HCT116 (cell line): Measurements from ENCODE around the gene PSMA7. TPM values are rescaled to one million over a fixed set of nuclear protein-coding genes. Genes with fewer than 3 reads are reported as not detected.

Experiments
- ATAC-seq: fragments of 200-7000 bp; cut with Tn5 transposase; 2 replicates; pipeline ENCODE4 v1.9.1; 2020; ENCODE audit warnings: mild to moderate bottlenecking, moderate library complexity
- BruUV-seq: library from RNA; stranded (reverse); fragments of 400-500 nt; replicated peaks from 2 replicates; lab custom pipeline; 2021; lab: Mats Ljungman, UMichigan
- CTCF ChIA-PET: fragments of 300-600 bp; sonication (Branson Sonifier 250); formaldehyde crosslinking; loops from one replicate; lab custom pipeline; 2021; ENCODE audit warnings: antibody characterized with exemption; lab: Charles Lee
- POLR2A ChIA-PET: fragments of 300-600, 350-600 bp; sonication (Branson Sonifier 250); formaldehyde crosslinking; loops from one replicate; lab custom pipeline; 2021; ENCODE audit warnings: antibody characterized with exemption; lab: Charles Lee
- RAD21 ChIA-PET, 2 experiments: fragments of 300-600 bp; sonication (Branson Sonifier 250); formaldehyde crosslinking; loops; one replicate each; lab custom pipeline; 2023; ENCODE audit warnings: low total read pairs in 2 of 2; ENCODE audit not compliant: uncharacterized antibody in 2 of 2, unreplicated experiment in 2 of 2, low non-redundant PET in 1 of 2; lab: Charles Lee
- DNase-seq: peaks from one replicate; pipeline ENCODE4 v3.0.0-alpha.2; 2010; ENCODE audit warnings: low read depth, low spot score
- H2AFZ ChIP-seq: fragments of 200-600 bp; shearing (Covaris generic), sonication (generic); 2 replicates; pipeline ENCODE4 v1.6.1; 2017; ENCODE audit warnings: low read depth, mixed run types, mixed read lengths, antibody characterized with exemption, low read length; ENCODE audit not compliant: poor library complexity, severe bottlenecking
- H3K27ac ChIP-seq: 2 replicates; pipeline ENCODE4 v1.5.1; 2012; ENCODE audit warnings: low read depth, low read length
- H3K27me3 ChIP-seq: fragments of 200-600 bp; sonication (generic); 2 replicates; pipeline ENCODE4 v1.6.1; 2016; ENCODE audit warnings: mixed run types, low read length, mixed read lengths; ENCODE audit not compliant: insufficient read depth
- H3K36me3 ChIP-seq, 2 experiments: fragments of 200-500 bp in 1 of 2; fragments of 200-600 bp in 1 of 2; sonication (Bioruptor generic) in 1 of 2; sonication (generic) in 1 of 2; 2 replicates each; pipeline versions ENCODE4 v1.5.1 to v1.6.1; 2014 to 2016; ENCODE audit warnings: low read length in 2 of 2, inconsistent platforms in 1 of 2, mixed read lengths in 1 of 2, mixed run types in 1 of 2; ENCODE audit not compliant: insufficient read depth in 2 of 2, control insufficient read depth in 1 of 2
- H3K4me1 ChIP-seq, 2 experiments: fragments of 200-600 bp in 1 of 2; sonication (generic) in 1 of 2; 2 replicates each; pipeline versions ENCODE4 v1.5.1 to v1.6.1; 2012 to 2017; ENCODE audit warnings: low read length in 2 of 2, inconsistent platforms in 1 of 2, mild to moderate bottlenecking in 1 of 2, mixed read lengths in 1 of 2, mixed run types in 1 of 2, moderate library complexity in 1 of 2; ENCODE audit not compliant: insufficient read depth in 2 of 2, control insufficient read depth in 1 of 2
- H3K4me2 ChIP-seq: fragments of 200-600 bp; sonication (generic); 2 replicates; pipeline ENCODE4 v1.6.1; 2017; ENCODE audit warnings: mixed run types, low read length, mixed read lengths
- H3K4me3 ChIP-seq, 2 experiments: fragments of 200-600 bp in 1 of 2; sonication (generic) in 1 of 2; replicated peaks in 1 of 2; 2 replicates each; pipeline ENCODE4 v1.5.1; 2011 to 2016; ENCODE audit warnings: low read length in 2 of 2, control low read depth in 1 of 2, low read depth in 1 of 2, mild to moderate bottlenecking in 1 of 2, mixed read lengths in 1 of 2, mixed run types in 1 of 2
- H3K79me2 ChIP-seq: fragments of 200-600 bp; sonication (generic); 2 replicates; pipeline ENCODE4 v1.6.1; 2017; ENCODE audit warnings: mild to moderate bottlenecking, mixed run types, low read length, moderate library complexity, mixed read lengths; ENCODE audit not compliant: insufficient read depth
- H3K9ac ChIP-seq: fragments of 200-600 bp; sonication (generic); 2 replicates; pipeline ENCODE4 v1.6.1; 2016; ENCODE audit warnings: low read length, mixed read lengths
- H3K9me2 ChIP-seq: fragments of 200-600 bp; sonication (generic), shearing (Covaris generic); 2 replicates; pipeline ENCODE4 v1.6.1; 2017; ENCODE audit warnings: mixed run types, mild to moderate bottlenecking, moderate library complexity; ENCODE audit not compliant: insufficient read depth
- H3K9me3 ChIP-seq, 2 experiments: fragments of 200-500 bp in 1 of 2; fragments of 200-600 bp in 1 of 2; sonication (Bioruptor generic) in 1 of 2; sonication (generic) in 1 of 2; 2 replicates each; pipeline ENCODE4 v1.6.1; 2014 to 2017; ENCODE audit warnings: low read length in 2 of 2, mixed read lengths in 2 of 2, inconsistent platforms in 1 of 2, low read depth in 1 of 2, mild to moderate bottlenecking in 1 of 2, mixed run types in 1 of 2, moderate library complexity in 1 of 2; ENCODE audit not compliant: control insufficient read depth in 1 of 2, insufficient read depth in 1 of 2
- H4K20me1 ChIP-seq: fragments of 200-600 bp; sonication (generic), shearing (Covaris generic); 2 replicates; pipeline ENCODE4 v1.6.1; 2017; ENCODE audit warnings: mixed run types, mild to moderate bottlenecking, moderate library complexity; ENCODE audit not compliant: insufficient read depth
- CBX3 ChIP-seq: IDR thresholded peaks from 2 replicates; pipeline ENCODE4 v1.6.1; 2012; ENCODE audit warnings: low read depth
- CEBPB ChIP-seq: IDR thresholded peaks from 2 replicates; pipeline ENCODE4 v1.6.1; 2012; ENCODE audit warnings: low read depth
- CTCF ChIP-seq, 3 experiments: fragments of 200-600 bp in 1 of 3; sonication (generic) in 1 of 3; IDR thresholded peaks in 2 of 3; conservative IDR thresholded peaks in 1 of 3; 2 replicates each; pipeline ENCODE4 v1.5.1; 2012 to 2017; ENCODE audit warnings: low read depth in 2 of 3, low read length in 2 of 3, antibody characterized with exemption in 1 of 3, borderline replicate concordance in 1 of 3, control low read depth in 1 of 3, mild to moderate bottlenecking in 1 of 3, mixed read lengths in 1 of 3, mixed run types in 1 of 3, moderate library complexity in 1 of 3; ENCODE audit not compliant: insufficient read depth in 1 of 3
- EGR1 ChIP-seq: IDR thresholded peaks from 2 replicates; pipeline ENCODE4 v1.6.1; 2012; ENCODE audit warnings: low read depth
- ELF1 ChIP-seq: IDR thresholded peaks from 2 replicates; pipeline ENCODE4 v1.6.1; 2012; ENCODE audit warnings: low read depth, borderline replicate concordance
- EZH2 ChIP-seq: fragments of 200-600 bp; sonication (generic); IDR thresholded peaks from 2 replicates; pipeline ENCODE4 v1.6.1; 2017; ENCODE audit warnings: antibody characterized with exemption, mixed run types
- FOSL1 ChIP-seq: IDR thresholded peaks from 2 replicates; pipeline ENCODE4 v1.6.1; 2012; ENCODE audit warnings: low read depth
- JUND ChIP-seq: IDR thresholded peaks from 2 replicates; pipeline ENCODE4 v1.6.1; 2012
- MAX ChIP-seq: IDR thresholded peaks from 2 replicates; pipeline ENCODE4 v1.6.1; 2012
- RAD21 ChIP-seq: IDR thresholded peaks from 2 replicates; pipeline ENCODE4 v1.6.1; 2012; ENCODE audit warnings: low read depth, mild to moderate bottlenecking
- SIN3A ChIP-seq: IDR thresholded peaks from 2 replicates; pipeline ENCODE4 v1.6.1; 2012; ENCODE audit warnings: low read depth
- SP1 ChIP-seq: IDR thresholded peaks from 2 replicates; pipeline ENCODE4 v1.6.1; 2012; ENCODE audit warnings: low read depth
- SRF ChIP-seq: IDR thresholded peaks from 2 replicates; pipeline ENCODE4 v1.6.1; 2012; ENCODE audit warnings: low read depth
- YY1 ChIP-seq: IDR thresholded peaks from 2 replicates; pipeline ENCODE4 v1.6.1; 2011; ENCODE audit warnings: low read length, low read depth, moderate library complexity, mild to moderate bottlenecking; ENCODE audit not compliant: insufficient replicate concordance; ENCODE audit errors: extremely low read depth
- ZFX ChIP-seq: fragments of 450-650 bp; IDR thresholded peaks from 2 replicates; pipeline ENCODE4 v1.6.1; 2017
- ZNF274 ChIP-seq: fragments of 200-500 bp; sonication (Bioruptor generic); IDR thresholded peaks from 2 replicates; pipeline ENCODE4 v1.6.1; 2014; ENCODE audit warnings: mild to moderate bottlenecking, low read depth, low read length, inconsistent platforms
- intact Hi-C: fragments of 100-400 bp; cut with micrococcal nuclease; formaldehyde crosslinking; loops from 2 replicates; pipeline ENCODE4 v1.10.0; 2022
- total RNA-seq: library from RNA; stranded (reverse); gene quantifications from one replicate; pipeline ENCODE4 v1.2.1, GENCODE V29; 2021; ENCODE audit not compliant: unreplicated experiment
- TF ChIP-seq, protein P1 (sequence below): IDR thresholded peaks from 2 replicates; pipeline ENCODE4 v1.6.1; 2012; ENCODE audit warnings: low read depth

PSMA7 gene
- total RNA-seq, 1 experiment from 2014 or later: 364 TPM

GRCh38 chr20:62127799-62128198 is 15.4 kb downstream of the PSMA7 start:
- no peak for ATAC-seq
- Histone ChIP-seq H3K9me3 (no peaks in the 10 kb centered on the region), H3K79me2 (peaks cover 26% of the 10 kb centered on the region), H3K36me3 (peaks cover 48 to 50% of the 10 kb centered on the region in 2 experiments), H2AFZ (no peak overlapping the region), H3K4me1 (peaks cover 5 to 9% of the 10 kb centered on the region in 2 experiments), H3K4me3 (no peak overlapping the region), H3K27ac (no peak overlapping the region), H3K9ac (no peak overlapping the region), H3K9me2 (no peaks in the 10 kb centered on the region), H4K20me1 (no peaks in the 10 kb centered on the region; the same call in 1 of the 2 replicates), H3K4me2 (no peak overlapping the region), H3K27me3 (no peaks in the 10 kb centered on the region)
- no peak for DNase-seq
- ChIA-PET POLR2A (no interaction called here), RAD21 (no interaction called here), CTCF (interaction anchor here (1.6 kb wide), 1 partner anchor 8 kb away, joined by 4 read pairs; no protein-coding TSS in a partner anchor)
- BruUV-seq: no TSS peak
- intact Hi-C loops: no loop called here
- no peak for TF ChIP-seq SIN3A
- no peak for TF ChIP-seq ZNF274
- no peak for TF ChIP-seq SRF
- no peak for TF ChIP-seq MAX
- TF ChIP-seq EGR1: no peak

DNA sequence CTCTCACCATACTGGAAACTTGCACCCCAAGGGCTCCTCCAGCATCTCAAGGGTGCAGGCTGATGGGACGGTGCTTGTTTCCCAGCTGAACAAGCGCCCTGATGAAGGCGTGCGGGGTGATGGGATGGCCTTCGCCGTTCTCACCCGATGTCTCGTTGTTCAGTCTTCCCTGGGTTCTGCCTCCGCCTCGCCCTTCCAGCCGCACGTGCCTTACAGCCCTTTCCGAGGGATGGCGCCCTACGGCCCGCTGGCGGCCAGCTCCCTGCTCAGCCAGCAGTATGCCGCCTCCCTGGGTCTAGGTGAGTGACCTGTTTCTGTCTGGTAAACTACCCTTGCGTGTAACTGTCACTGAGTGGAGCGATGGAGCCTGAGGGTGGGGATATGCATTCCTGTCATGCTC is 17.1 kb downstream of the PSMA7 start:
- ATAC-seq: no peak
- no peaks in the 10 kb centered on the region for H3K27me3 ChIP-seq
- peaks cover 5 to 17% of the 10 kb centered on the region in 2 experiments for H3K4me1 ChIP-seq
- H3K9me2 ChIP-seq: no peaks in the 10 kb centered on the region
- POLR2A ChIA-PET: interaction anchor here (0.7 kb wide), 1 partner anchor 8 kb away, joined by 3 read pairs; no protein-coding TSS in a partner anchor
- DNase-seq: no peak
- peaks cover 25% of the 10 kb centered on the region for H3K79me2 ChIP-seq
- H2AFZ ChIP-seq: no peak overlapping the region
- H3K27ac ChIP-seq: no peak overlapping the region
- H3K36me3 ChIP-seq: peaks cover 43 to 44% of the 10 kb centered on the region in 2 experiments
- H3K4me2 ChIP-seq: no peak overlapping the region
- H3K4me3 ChIP-seq: no peak overlapping the region
- BruUV-seq: no TSS peak
- no peak overlapping the region for H3K9ac ChIP-seq
- RAD21 ChIA-PET: no interaction called here
- no peaks in the 10 kb centered on the region; the same call in 1 of the 2 replicates for H4K20me1 ChIP-seq
- H3K9me3 ChIP-seq: no peaks in the 10 kb centered on the region
- intact Hi-C loops: no loop called here
- CTCF ChIA-PET: interaction anchor here (1.5 to 1.6 kb wide), 2 partner anchors 10 kb away, joined by 4 read pairs; no protein-coding TSS in a partner anchor
- TF ChIP-seq SRF: no peak
- TF ChIP-seq YY1: no peak
- no peak for TF ChIP-seq CTCF (IDR thresholded peaks at IDR 0.05 in 2 of 3, conservative IDR thresholded peaks at IDR 0.05 in 1 of 3; ENCODE audit: borderline replicate concordance in 1 of 3, insufficient read depth in 1 of 3, low read depth in 2 of 3, low read length in 2 of 3)
- TF ChIP-seq ZFX: no peak
- no peak for TF ChIP-seq CBX3
- no peak for TF ChIP-seq SP1
- TF ChIP-seq JUND: no peak
- TF ChIP-seq RAD21: no peak
- TF ChIP-seq ELF1: no peak
- no peak for TF ChIP-seq EZH2
- no peak for TF ChIP-seq CEBPB
- TF ChIP-seq, protein P1, sequence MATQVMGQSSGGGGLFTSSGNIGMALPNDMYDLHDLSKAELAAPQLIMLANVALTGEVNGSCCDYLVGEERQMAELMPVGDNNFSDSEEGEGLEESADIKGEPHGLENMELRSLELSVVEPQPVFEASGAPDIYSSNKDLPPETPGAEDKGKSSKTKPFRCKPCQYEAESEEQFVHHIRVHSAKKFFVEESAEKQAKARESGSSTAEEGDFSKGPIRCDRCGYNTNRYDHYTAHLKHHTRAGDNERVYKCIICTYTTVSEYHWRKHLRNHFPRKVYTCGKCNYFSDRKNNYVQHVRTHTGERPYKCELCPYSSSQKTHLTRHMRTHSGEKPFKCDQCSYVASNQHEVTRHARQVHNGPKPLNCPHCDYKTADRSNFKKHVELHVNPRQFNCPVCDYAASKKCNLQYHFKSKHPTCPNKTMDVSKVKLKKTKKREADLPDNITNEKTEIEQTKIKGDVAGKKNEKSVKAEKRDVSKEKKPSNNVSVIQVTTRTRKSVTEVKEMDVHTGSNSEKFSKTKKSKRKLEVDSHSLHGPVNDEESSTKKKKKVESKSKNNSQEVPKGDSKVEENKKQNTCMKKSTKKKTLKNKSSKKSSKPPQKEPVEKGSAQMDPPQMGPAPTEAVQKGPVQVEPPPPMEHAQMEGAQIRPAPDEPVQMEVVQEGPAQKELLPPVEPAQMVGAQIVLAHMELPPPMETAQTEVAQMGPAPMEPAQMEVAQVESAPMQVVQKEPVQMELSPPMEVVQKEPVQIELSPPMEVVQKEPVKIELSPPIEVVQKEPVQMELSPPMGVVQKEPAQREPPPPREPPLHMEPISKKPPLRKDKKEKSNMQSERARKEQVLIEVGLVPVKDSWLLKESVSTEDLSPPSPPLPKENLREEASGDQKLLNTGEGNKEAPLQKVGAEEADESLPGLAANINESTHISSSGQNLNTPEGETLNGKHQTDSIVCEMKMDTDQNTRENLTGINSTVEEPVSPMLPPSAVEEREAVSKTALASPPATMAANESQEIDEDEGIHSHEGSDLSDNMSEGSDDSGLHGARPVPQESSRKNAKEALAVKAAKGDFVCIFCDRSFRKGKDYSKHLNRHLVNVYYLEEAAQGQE: no peak
- no peak for TF ChIP-seq FOSL1
- no peak for TF ChIP-seq EGR1
